K562 (cell line): ENCODE measurements around the gene TYSND1. TPM values are rescaled to one million over a fixed set of nuclear protein-coding genes. Genes with fewer than 3 reads are reported as not detected.

Source experiments
- ATAC-seq: fragments of 200-7000 bp; cut with Tn5 transposase; 3 replicates; pipeline ENCODE4 v1.9.1; 2020; ENCODE audit warnings: moderate library complexity
- BruUV-seq: library from RNA; stranded (reverse); fragments of 400-500 nt; replicated peaks from 2 replicates; lab custom pipeline; 2021; lab: Mats Ljungman, UMichigan
- CTCF ChIA-PET: fragments of 300-600 bp; formaldehyde crosslinking; extraction: SDS; loops from one replicate; lab custom pipeline; 2021; ENCODE audit warnings: low intra/inter-chr PET ratio; lab: Yijun Ruan, JAX
- POLR2A ChIA-PET: fragments of 300-600, 350-650 bp; sonication (Branson Sonifier 250); formaldehyde crosslinking; extraction: SDS; loops from one replicate; lab custom pipeline; 2021; ENCODE audit warnings: antibody characterized with exemption, inconsistent platforms; lab: Yijun Ruan, JAX
- DNase-seq, 4 experiments: peaks; one replicate each; pipeline versions ENCODE4 v3.0.0 to v3.0.0-alpha.2; 2011 to 2018; ENCODE audit warnings: low spot score in 3 of 4, mixed read lengths in 3 of 4; ENCODE audit errors: extremely low read depth in 1 of 4
- FAIRE-seq: peaks from 2 replicates; lab custom pipeline; 2011; peaks lifted over from hg19 to GRCh38; lab: Jason Lieb, UNC
- H2AFZ ChIP-seq: 2 replicates; pipeline ENCODE4 v1.6.0; 2011; ENCODE audit warnings: low read depth, low read length, control low read depth, inconsistent platforms
- H3K27ac ChIP-seq: fragments of 200-600 bp; 3 replicates; pipeline ENCODE4 v1.8.0; 2011; ENCODE audit warnings: low read depth, mild to moderate bottlenecking, control low read depth, inconsistent platforms, low read length, moderate library complexity, mixed read lengths; ENCODE audit errors: extremely low read depth
- H3K27me3 ChIP-seq, 2 experiments: fragments of 300-600 bp in 1 of 2; 2 replicates in 1 of 2; 3 replicates in 1 of 2; pipeline versions ENCODE4 v1.6.0 to v1.8.0; 2011; ENCODE audit warnings: inconsistent platforms in 2 of 2, low read length in 2 of 2, mild to moderate bottlenecking in 1 of 2, mixed read lengths in 1 of 2, moderate library complexity in 1 of 2; ENCODE audit not compliant: control insufficient read depth in 2 of 2, insufficient read depth in 2 of 2
- H3K36me3 ChIP-seq: fragments of 300-600 bp; 3 replicates; pipeline ENCODE4 v1.8.0; 2011; ENCODE audit warnings: mild to moderate bottlenecking, low read length, inconsistent platforms; ENCODE audit not compliant: control insufficient read depth, insufficient read depth
- H3K4me1 ChIP-seq, 2 experiments: fragments of 200-600 bp in 1 of 2; replicated peaks in 1 of 2; 2 replicates in 1 of 2; 3 replicates in 1 of 2; pipeline versions ENCODE4 v1.5.1 to v1.8.0; 2011; ENCODE audit warnings: inconsistent platforms in 2 of 2, low read length in 2 of 2, mild to moderate bottlenecking in 1 of 2, mixed read lengths in 1 of 2, moderate library complexity in 1 of 2; ENCODE audit not compliant: control insufficient read depth in 2 of 2, insufficient read depth in 2 of 2
- H3K4me2 ChIP-seq: 2 replicates; pipeline ENCODE4 v1.6.1; 2011; ENCODE audit warnings: low read length, control low read depth, inconsistent platforms, mixed read lengths; ENCODE audit not compliant: insufficient read depth
- H3K4me3 ChIP-seq: fragments of 200-600 bp; sonication (generic), shearing (Covaris generic); 2 replicates; pipeline ENCODE4 v1.5.1; 2016; ENCODE audit warnings: control low read depth, inconsistent platforms
- H3K79me2 ChIP-seq: fragments of 200-600 bp; 3 replicates; pipeline ENCODE4 v1.8.0; 2011; ENCODE audit warnings: low read length, inconsistent platforms; ENCODE audit not compliant: control insufficient read depth, insufficient read depth
- H3K9ac ChIP-seq, 2 experiments: 2 replicates each; pipeline versions ENCODE4 v1.6.0 to v1.6.1; 2011; ENCODE audit warnings: low read depth in 2 of 2, low read length in 2 of 2, control low read depth in 1 of 2, inconsistent platforms in 1 of 2, mild to moderate bottlenecking in 1 of 2, mixed read lengths in 1 of 2; ENCODE audit not compliant: insufficient read depth in 1 of 2
- H3K9me1 ChIP-seq: one replicate; pipeline ENCODE4 v1.6.0; 2011; ENCODE audit warnings: inconsistent platforms, mild to moderate bottlenecking, low read length, moderate library complexity; ENCODE audit not compliant: control insufficient read depth, insufficient read depth
- H3K9me3 ChIP-seq: replicated peaks from 2 replicates; pipeline ENCODE4 v1.5.1; 2011; ENCODE audit warnings: low read depth, low read length, inconsistent platforms; ENCODE audit not compliant: control insufficient read depth, insufficient read depth
- H4K20me1 ChIP-seq: replicated peaks from 2 replicates; pipeline ENCODE4 v1.6.1; 2011; ENCODE audit warnings: low read length, inconsistent platforms, mixed read lengths; ENCODE audit not compliant: control insufficient read depth, insufficient read depth
- ARNT ChIP-seq, 2 experiments: fragments of 450-650 bp; IDR thresholded peaks; 2 replicates each; pipeline ENCODE4 v1.6.1; 2016; ENCODE audit warnings: mild to moderate bottlenecking in 1 of 2
- KDM2B ChIP-seq: fragments of 250-450 bp; sonication (Bioruptor Pico); IDR thresholded peaks from 2 replicates; pipeline ENCODE4 v1.8.0; 2021; ENCODE audit warnings: mild to moderate bottlenecking, moderate library complexity
- L3MBTL2 ChIP-seq: fragments of 450-650 bp; IDR thresholded peaks from 2 replicates; pipeline ENCODE4 v1.6.1; 2016; ENCODE audit warnings: mild to moderate bottlenecking, moderate library complexity
- ZNF12 ChIP-seq: sonication (generic); formaldehyde crosslinking; IDR thresholded peaks from 2 replicates; pipeline ENCODE4 v1.4.0; 2020; ENCODE audit warnings: mild to moderate bottlenecking, missing genetic modification reagents
- ZNF133 ChIP-seq: fragments of 250-450 bp; sonication (Bioruptor Pico); IDR thresholded peaks from 2 replicates; pipeline ENCODE4 v1.4.0; 2020; ENCODE audit warnings: mild to moderate bottlenecking
- ZNF347 ChIP-seq: fragments of 450-650 bp; formaldehyde crosslinking; IDR thresholded peaks from 2 replicates; pipeline ENCODE4 v1.4.0; 2020; ENCODE audit warnings: low read depth, mild to moderate bottlenecking, moderate library complexity
- WGBS: fragments of 100-300 bp; shearing (Covaris generic); methylation state at CpG from one replicate; pipeline ENCODE4 v1.1.6; 2016; ENCODE audit warnings: low coverage, mixed read lengths; ENCODE audit not compliant: insufficient coverage; ENCODE audit errors: missing lambda C conversion rate; 5-methylcytosine and 5-hydroxymethylcytosine counted together
- in situ Hi-C: fragments of 300-500 bp; cut with MboI; formaldehyde crosslinking; loops from 4 replicates; pipeline ENCODE4 v1.15.0; 2018; ENCODE audit warnings: inconsistent platforms, mixed read lengths
- intact Hi-C: fragments of 100-400 bp; cut with micrococcal nuclease; formaldehyde crosslinking; loops from 2 replicates; pipeline ENCODE4 v1.14.2; 2022
- polyA plus RNA-seq, 8 experiments: library from polyadenylated mRNA; depleted of rRNA in 4 of 8; stranded (reverse) in 5 of 8; unstranded in 3 of 8; fragments of >200 nt; fragmentation: Nextera tagmentation in 2 of 8; fragmentation: Illumina TruSeq in 1 of 8; extraction: Ambion mirVana in 2 of 8; extraction: Trizol in 1 of 8; gene quantifications; 2 replicates each; pipeline versions ENCODE4 v1.2.1 to v1.2.3, GENCODE V29; 2011 to 2014; ENCODE audit warnings: inconsistent platforms in 1 of 8, missing spikeins in 1 of 8
- total RNA-seq, 7 experiments: library from RNA; depleted of rRNA in 6 of 7; stranded (reverse); fragments of >200 nt in 6 of 7; fragmentation: Illumina TruSeq in 2 of 7; extraction: Trizol in 2 of 7; gene quantifications; 2 replicates each; pipeline versions ENCODE4 v1.2.1 to v1.2.3, GENCODE V29; 2011 to 2021; ENCODE audit warnings: low replicate concordance in 1 of 7
- TF ChIP-seq, protein P1 (sequence below): fragments of 250-450 bp; sonication (Bioruptor Pico); IDR thresholded peaks from 2 replicates; pipeline ENCODE4 v1.8.0; 2022; ENCODE audit warnings: inconsistent platforms

TYSND1 gene
- total and polyA plus RNA-seq, 9 of the 15 experiments (the other 6 are each of a cell fraction or from before 2014, with no cell fraction given), result 0.60 to 2.0 (median 1.3) TPM

DNA sequence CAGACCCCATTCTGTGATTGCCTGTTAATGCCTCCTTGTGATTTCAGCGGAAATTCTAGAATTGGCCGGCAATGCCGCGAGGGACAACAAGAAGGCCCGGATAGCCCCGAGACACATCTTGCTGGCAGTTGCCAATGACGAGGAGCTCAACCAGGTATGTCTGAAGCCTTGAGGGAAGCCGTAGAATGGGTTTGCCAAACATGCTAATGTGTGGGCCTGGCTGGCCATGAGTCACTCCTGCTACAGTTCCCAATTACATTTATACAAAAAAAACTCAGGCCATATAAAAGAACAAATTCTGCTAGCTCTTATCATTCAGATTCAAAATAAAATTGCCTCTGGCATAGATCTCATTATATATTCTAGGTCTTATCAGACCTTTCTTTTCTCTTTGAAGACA is 56.5 kb downstream of the TYSND1 start:
- H3K9me3 ChIP-seq, result no peaks in the 10 kb centered on the region
- no peak overlapping the region for H3K9ac ChIP-seq
- 28% methylated on average over 8 of the region's 8 CpGs for WGBS
- POLR2A ChIA-PET, result interaction anchor here (0.9 kb wide), 1 partner anchor 152 kb away, joined by 4 read pairs; no protein-coding TSS in a partner anchor
- H4K20me1 ChIP-seq, result peaks cover 5% of the 10 kb centered on the region; the same call in 1 of the 2 replicates
- H3K27ac ChIP-seq, result no peak overlapping the region
- intact Hi-C loops (no loop called here), in situ Hi-C loops (no loop called here)
- no peak for DNase-seq
- no peaks in the 10 kb centered on the region for H3K9me1 ChIP-seq
- ATAC-seq, result no peak
- H2AFZ ChIP-seq, result no peak overlapping the region
- H3K27me3 ChIP-seq, result peaks cover 51 to 53% of the 10 kb centered on the region in 2 experiments
- no TSS peak for BruUV-seq
- H3K4me2 ChIP-seq, result no peak overlapping the region
- FAIRE-seq, result no peak
- CTCF ChIA-PET, result interaction anchor here (0.7 kb wide), 1 partner anchor 439 kb away, joined by 3 read pairs; no protein-coding TSS in a partner anchor
- no peaks in the 10 kb centered on the region for H3K79me2 ChIP-seq
- H3K4me3 ChIP-seq, result no peak overlapping the region
- TF ChIP-seq ZNF347 (CRISPR knock-in tag) (no peak), ZNF12 (CRISPR knock-in tag) (no peak), KDM2B (CRISPR knock-in tag) (no peak), L3MBTL2 (no peak), ZNF133 (CRISPR knock-in tag) (no peak), ARNT (IDR thresholded peaks at IDR 0.05) (no peak)
- TF ChIP-seq, protein P1, sequence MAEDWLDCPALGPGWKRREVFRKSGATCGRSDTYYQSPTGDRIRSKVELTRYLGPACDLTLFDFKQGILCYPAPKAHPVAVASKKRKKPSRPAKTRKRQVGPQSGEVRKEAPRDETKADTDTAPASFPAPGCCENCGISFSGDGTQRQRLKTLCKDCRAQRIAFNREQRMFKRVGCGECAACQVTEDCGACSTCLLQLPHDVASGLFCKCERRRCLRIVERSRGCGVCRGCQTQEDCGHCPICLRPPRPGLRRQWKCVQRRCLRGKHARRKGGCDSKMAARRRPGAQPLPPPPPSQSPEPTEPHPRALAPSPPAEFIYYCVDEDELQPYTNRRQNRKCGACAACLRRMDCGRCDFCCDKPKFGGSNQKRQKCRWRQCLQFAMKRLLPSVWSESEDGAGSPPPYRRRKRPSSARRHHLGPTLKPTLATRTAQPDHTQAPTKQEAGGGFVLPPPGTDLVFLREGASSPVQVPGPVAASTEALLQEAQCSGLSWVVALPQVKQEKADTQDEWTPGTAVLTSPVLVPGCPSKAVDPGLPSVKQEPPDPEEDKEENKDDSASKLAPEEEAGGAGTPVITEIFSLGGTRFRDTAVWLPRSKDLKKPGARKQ, result no peak
- TF ChIP-seq, all 486 proteins: peak for 0
- H3K36me3 ChIP-seq, result no peaks in the 10 kb centered on the region
- peaks cover 0 to 5% of the 10 kb centered on the region in 2 experiments; a peak in 3 of 5 replicates for H3K4me1 ChIP-seq
